ACC112 (cell line): ENCODE data around the gene SLC12A8.

Experiments
- H2AFZ ChIP-seq: fragments of 200-600 bp; sonication (generic); one replicate; pipeline ENCODE4 v1.6.0; 2017; ENCODE audit warnings: antibody characterized with exemption, low read length; ENCODE audit not compliant: unreplicated experiment
- H3K27ac ChIP-seq: fragments of 200-600 bp; sonication (generic); 2 replicates; pipeline ENCODE4 v1.5.1; 2014; ENCODE audit warnings: low read depth, mild to moderate bottlenecking, antibody characterized with exemption, low read length, moderate library complexity
- H3K27me3 ChIP-seq: fragments of 200-600 bp; sonication (generic); 2 replicates; pipeline ENCODE4 v1.6.1; 2014; ENCODE audit warnings: mild to moderate bottlenecking, antibody characterized with exemption, low read length, moderate library complexity, mixed read lengths; ENCODE audit not compliant: insufficient read depth
- H3K36me3 ChIP-seq: fragments of 200-600 bp; sonication (generic); 2 replicates; pipeline ENCODE4 v1.6.1; 2016; ENCODE audit warnings: mild to moderate bottlenecking, antibody characterized with exemption, low read length, moderate library complexity, mixed read lengths; ENCODE audit not compliant: insufficient read depth
- H3K4me1 ChIP-seq: fragments of 200-600 bp; sonication (generic); one replicate; pipeline ENCODE4 v1.6.1; 2016; ENCODE audit warnings: low read length, mixed read lengths; ENCODE audit not compliant: insufficient read depth, unreplicated experiment, control insufficient read depth
- H3K4me3 ChIP-seq: fragments of 200-600 bp; sonication (generic); 2 replicates; pipeline ENCODE4 v1.5.1; 2014; ENCODE audit warnings: mild to moderate bottlenecking, low read depth, low read length
- H3K79me2 ChIP-seq: fragments of 200-600 bp; sonication (generic); one replicate; pipeline ENCODE4 v1.6.0; 2016; ENCODE audit warnings: low read length; ENCODE audit not compliant: control insufficient read depth, unreplicated experiment, insufficient read depth

SLC12A8 gene

DNA sequence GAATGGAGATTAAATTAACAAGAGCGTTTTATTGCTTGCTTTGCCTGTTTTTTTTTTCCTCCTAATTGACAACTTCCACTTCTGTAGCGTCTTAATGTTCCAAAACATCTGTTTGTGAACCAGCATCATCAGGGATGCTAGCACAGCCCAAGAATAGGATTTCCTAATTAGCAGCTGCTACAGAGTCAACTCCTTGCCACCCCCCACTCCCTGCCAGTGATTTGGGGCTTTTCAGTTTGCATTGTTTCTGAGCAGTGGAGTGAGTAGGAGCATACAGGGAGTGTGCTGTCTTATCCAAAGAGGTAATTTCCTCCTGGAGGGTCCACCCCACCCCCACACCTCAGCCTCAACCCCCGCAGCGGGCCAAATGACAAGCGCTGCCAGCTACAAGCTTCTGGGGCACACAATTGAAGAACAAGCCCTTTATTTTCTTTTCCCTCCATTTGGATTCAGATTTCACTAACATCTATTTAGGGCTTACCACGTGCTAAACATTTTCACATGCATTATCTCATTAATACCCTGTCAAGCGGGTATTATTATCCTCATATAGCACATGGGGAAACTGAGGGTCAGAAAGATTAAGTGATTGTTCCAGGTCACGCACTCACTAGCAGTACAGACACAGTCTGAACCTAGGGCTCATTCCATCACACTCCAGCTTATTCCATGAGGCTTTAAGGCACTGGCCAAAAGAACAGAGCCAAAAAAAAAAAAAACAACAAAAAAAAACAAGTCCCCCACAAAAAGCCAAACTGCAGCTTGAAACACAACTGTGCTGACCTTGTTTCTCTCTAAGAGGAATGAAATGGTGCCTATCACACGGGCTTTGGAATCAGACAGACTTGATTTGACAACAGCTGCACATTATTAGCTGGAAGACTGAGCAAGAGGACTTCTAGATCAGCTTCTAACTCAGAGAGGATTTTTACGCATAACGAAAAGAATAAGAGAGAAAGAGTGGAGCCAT lies 173.1 kb downstream of the SLC12A8 start:
- Histone ChIP-seq H3K36me3 (peaks cover 17% of the 10 kb centered on the region), H3K79me2 (peaks cover 89% of the 10 kb centered on the region), H3K27me3 (no peaks in the 10 kb centered on the region), H2AFZ (no peak overlapping the region), H3K4me3 (no peak overlapping the region), H3K27ac (no peak overlapping the region), H3K4me1 (peaks cover 41% of the 10 kb centered on the region)

DNA sequence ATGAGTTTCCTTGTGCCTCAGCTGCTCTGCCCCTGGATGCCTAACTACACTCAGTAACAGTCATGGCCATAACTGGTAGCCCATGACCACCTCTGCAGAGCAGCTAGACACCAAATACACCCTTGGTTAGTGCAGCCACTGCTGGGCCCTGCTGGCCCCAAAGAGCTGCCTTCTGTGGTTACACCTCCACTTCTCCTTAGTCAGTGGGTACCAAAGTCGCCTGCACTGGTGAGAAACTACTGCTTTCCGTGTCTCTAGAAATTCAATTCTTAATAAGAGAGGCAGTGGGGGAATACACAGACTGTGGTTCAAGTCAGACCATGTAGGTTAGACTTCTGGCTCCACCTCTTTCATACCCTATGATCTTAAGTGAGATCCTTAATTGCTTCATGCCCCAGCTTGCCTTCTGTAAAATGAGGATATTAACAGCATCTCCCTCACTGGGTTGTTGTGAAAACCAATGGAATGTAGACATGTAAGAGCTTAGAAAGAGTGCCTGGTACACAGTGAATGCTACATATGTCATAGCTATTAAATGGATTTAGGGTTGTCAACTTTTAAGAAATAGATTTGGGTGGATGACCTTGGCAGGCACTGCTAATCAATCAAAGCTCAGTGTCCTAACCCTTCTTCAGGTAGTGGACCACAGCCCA lies 174.9 kb downstream of the SLC12A8 start:
- Histone ChIP-seq H3K4me1 (peaks cover 26% of the 10 kb centered on the region), H3K36me3 (peaks cover 17% of the 10 kb centered on the region), H3K4me3 (no peak overlapping the region), H2AFZ (no peak overlapping the region), H3K79me2 (peaks cover 76% of the 10 kb centered on the region), H3K27me3 (no peaks in the 10 kb centered on the region), H3K27ac (no peak overlapping the region)

DNA sequence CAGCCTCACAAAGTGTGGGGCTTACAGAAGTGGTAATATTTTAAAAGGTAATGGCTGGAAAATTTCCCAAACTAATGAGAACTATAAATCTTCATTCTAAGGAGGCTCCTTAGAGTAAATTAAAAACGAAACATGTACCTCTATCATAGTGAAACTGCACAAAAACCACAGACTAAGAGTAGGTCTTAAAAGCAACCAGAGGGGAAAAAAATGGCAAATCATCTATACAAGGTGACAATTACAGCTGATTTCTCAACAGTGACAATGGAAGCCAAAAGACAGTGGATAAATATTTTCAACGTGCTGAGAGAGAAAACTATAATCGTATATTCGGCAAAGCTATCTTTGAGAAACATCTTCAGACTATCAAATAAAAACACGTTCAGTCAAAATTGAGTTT lies 177.3 kb downstream of the SLC12A8 start:
- H3K36me3 ChIP-seq: peaks cover 17% of the 10 kb centered on the region

DNA sequence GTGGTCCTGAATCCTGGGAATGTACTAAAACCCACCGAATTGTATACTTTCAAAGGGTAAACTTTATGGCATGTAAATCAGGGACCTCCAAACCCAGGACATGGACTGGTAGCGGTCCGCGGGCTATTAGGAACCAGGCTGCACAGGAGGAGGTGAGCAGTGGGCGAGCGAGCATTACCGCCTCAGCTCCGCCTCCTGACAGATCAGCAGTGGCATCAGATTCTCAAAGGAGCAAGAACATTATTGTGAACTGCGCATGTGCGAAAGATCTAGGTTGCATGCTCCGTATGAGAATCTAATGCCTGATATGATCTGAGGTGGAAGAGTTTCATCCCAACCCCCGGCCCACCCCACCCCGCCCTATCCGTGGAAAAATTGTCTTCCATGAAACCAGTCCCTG lies 178.9 kb downstream of the SLC12A8 start:
- Histone ChIP-seq H3K4me1 (peaks cover 10% of the 10 kb centered on the region), H3K79me2 (peaks cover 76% of the 10 kb centered on the region), H3K27me3 (no peaks in the 10 kb centered on the region), H2AFZ (no peak overlapping the region), H3K4me3 (no peak overlapping the region), H3K36me3 (peaks cover 25% of the 10 kb centered on the region), H3K27ac (no peak overlapping the region)

More for the DNA sequence above, 177.3 kb downstream of the SLC12A8 start:
- no peak overlapping the region for H3K4me3 ChIP-seq
- no peaks in the 10 kb centered on the region for H3K27me3 ChIP-seq
- H3K4me1 ChIP-seq: peaks cover 21% of the 10 kb centered on the region
- H2AFZ ChIP-seq: no peak overlapping the region
- peaks cover 77% of the 10 kb centered on the region for H3K79me2 ChIP-seq
- no peak overlapping the region for H3K27ac ChIP-seq

DNA sequence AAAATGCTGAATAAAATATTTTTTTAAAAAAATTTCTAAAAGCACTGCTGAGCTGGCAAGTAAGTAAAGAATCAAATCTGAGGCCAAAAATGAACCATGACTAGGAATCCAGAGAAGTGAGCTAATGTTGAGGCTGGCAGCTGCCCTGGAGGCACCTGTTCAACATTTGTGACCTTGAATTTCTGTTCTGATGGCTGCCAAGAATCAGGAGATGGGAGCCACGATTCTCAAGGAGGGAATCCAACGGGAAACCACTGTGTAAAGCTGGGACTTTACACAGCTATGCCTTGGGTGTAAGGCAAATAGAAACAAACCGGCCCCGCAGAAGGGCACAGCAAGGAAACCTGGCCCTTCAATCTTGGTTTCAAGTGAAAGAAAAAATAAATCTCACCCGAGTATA lies 179.4 kb downstream of the SLC12A8 start:
- Histone ChIP-seq H3K27me3 (no peaks in the 10 kb centered on the region), H3K36me3 (peaks cover 28% of the 10 kb centered on the region), H3K4me3 (no peak overlapping the region), H3K79me2 (peaks cover 74% of the 10 kb centered on the region), H2AFZ (no peak overlapping the region), H3K4me1 (peaks cover 10% of the 10 kb centered on the region), H3K27ac (peak overlapping the region; percentile 40; the same call in 1 of the 2 replicates)

DNA sequence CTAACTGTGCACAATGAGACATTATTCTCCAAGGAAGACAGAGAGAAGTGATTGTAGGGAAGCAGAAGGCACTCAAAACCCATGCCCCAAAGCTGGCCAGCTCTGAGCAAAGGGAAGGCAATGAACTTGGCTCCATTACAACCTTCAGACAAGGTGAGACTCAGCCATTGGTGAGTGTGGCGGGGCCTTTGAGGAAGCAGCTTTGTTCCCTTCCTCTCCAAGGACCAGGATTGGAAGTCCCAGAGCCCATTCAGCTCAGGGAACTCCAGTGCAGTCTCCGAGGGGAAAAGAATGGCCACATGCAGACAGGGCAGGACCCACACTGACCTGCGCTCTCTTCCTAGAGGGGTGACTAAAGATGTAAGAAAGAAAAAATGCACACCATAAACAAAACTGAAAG lies 179.9 kb downstream of the SLC12A8 start:
- H3K36me3 ChIP-seq: peaks cover 33% of the 10 kb centered on the region
- peaks cover 74% of the 10 kb centered on the region for H3K79me2 ChIP-seq
- peak overlapping the region; percentile 40 for H3K27ac ChIP-seq

More for the DNA sequence above, 179.9 kb downstream of the SLC12A8 start:
- H3K4me3 ChIP-seq: no peak overlapping the region
- no peak overlapping the region for H2AFZ ChIP-seq
- H3K27me3 ChIP-seq: no peaks in the 10 kb centered on the region
- peaks cover 10% of the 10 kb centered on the region for H3K4me1 ChIP-seq
